Trophoblast cell (in vitro differentiated cells and primary cell): ENCODE measurements around the gene RPL19.
A peak's percentile ranks its signal among the peaks of the same experiment; 100 is the strongest.

Experiments used
- DNase-seq, 2 donors: peaks; one replicate each; pipeline ENCODE4 v3.0.0-alpha.2; 2016
- H2AFZ ChIP-seq: 2 replicates; pipeline ENCODE4 v1.6.1; 2013; ENCODE audit warnings: low read length, moderate library complexity, mild to moderate bottlenecking; ENCODE audit not compliant: insufficient read depth, poor library complexity
- H2AK5ac ChIP-seq: 2 replicates; pipeline ENCODE4 v1.6.1; 2013; ENCODE audit warnings: mild to moderate bottlenecking, low read length
- H2BK120ac ChIP-seq: 2 replicates; pipeline ENCODE4 v1.6.1; 2013; ENCODE audit warnings: low read length, mild to moderate bottlenecking, moderate library complexity; ENCODE audit not compliant: insufficient read depth, poor library complexity
- H2BK12ac ChIP-seq: 2 replicates; pipeline ENCODE4 v1.6.1; 2013; ENCODE audit warnings: mild to moderate bottlenecking, low read length, moderate library complexity
- H2BK5ac ChIP-seq: 2 replicates; pipeline ENCODE4 v1.6.1; 2013; ENCODE audit warnings: low read length, low read depth, moderate library complexity, mild to moderate bottlenecking; ENCODE audit not compliant: poor library complexity
- H3K14ac ChIP-seq: 2 replicates; pipeline ENCODE4 v1.6.1; 2013; ENCODE audit warnings: mild to moderate bottlenecking, low read length
- H3K18ac ChIP-seq: 2 replicates; pipeline ENCODE4 v1.6.1; 2013; ENCODE audit warnings: mild to moderate bottlenecking, low read length
- H3K23ac ChIP-seq: 2 replicates; pipeline ENCODE4 v1.6.1; 2013; ENCODE audit warnings: low read length
- H3K27ac ChIP-seq: 2 replicates; pipeline ENCODE4 v1.5.1; 2013; ENCODE audit warnings: low read depth, mild to moderate bottlenecking, inconsistent platforms, low read length, moderate library complexity
- H3K27me3 ChIP-seq: 2 replicates; pipeline ENCODE4 v1.6.1; 2013; ENCODE audit warnings: inconsistent platforms, mild to moderate bottlenecking, low read length, moderate library complexity; ENCODE audit not compliant: insufficient read depth
- H3K36me3 ChIP-seq, 2 experiments: 1 replicate in 1 of 2; 2 replicates in 1 of 2; pipeline ENCODE4 v1.6.1; 2013; ENCODE audit warnings: low read length in 2 of 2, mild to moderate bottlenecking in 2 of 2, moderate library complexity in 1 of 2; ENCODE audit not compliant: insufficient read depth in 2 of 2, control insufficient read depth in 1 of 2
- H3K4ac ChIP-seq: 2 replicates; pipeline ENCODE4 v1.6.1; 2013; ENCODE audit warnings: low read depth, mild to moderate bottlenecking, low read length, moderate library complexity
- H3K4me1 ChIP-seq, 2 experiments: 1 replicate in 1 of 2; 2 replicates in 1 of 2; pipeline ENCODE4 v1.6.1; 2013; ENCODE audit warnings: low read length in 2 of 2, mild to moderate bottlenecking in 2 of 2, moderate library complexity in 1 of 2; ENCODE audit not compliant: insufficient read depth in 2 of 2, control insufficient read depth in 1 of 2
- H3K4me2 ChIP-seq: 2 replicates; pipeline ENCODE4 v1.6.1; 2013; ENCODE audit warnings: inconsistent platforms, mild to moderate bottlenecking, low read length, moderate library complexity
- H3K4me3 ChIP-seq: 2 replicates; pipeline ENCODE4 v1.5.1; 2013; ENCODE audit warnings: mild to moderate bottlenecking, low read depth, low read length, inconsistent platforms
- H3K79me1 ChIP-seq: one replicate; pipeline ENCODE4 v1.6.1; 2013; ENCODE audit warnings: low read length
- H3K79me2 ChIP-seq: 2 replicates; pipeline ENCODE4 v1.6.1; 2013; ENCODE audit warnings: low read length, mild to moderate bottlenecking; ENCODE audit not compliant: control insufficient read depth, insufficient read depth, poor library complexity
- H3K9ac ChIP-seq: 2 replicates; pipeline ENCODE4 v1.6.1; 2013; ENCODE audit warnings: mild to moderate bottlenecking, low read length
- H3K9me3 ChIP-seq: 2 replicates; pipeline ENCODE4 v1.6.1; 2013; ENCODE audit warnings: low read depth, mild to moderate bottlenecking, control low read depth, inconsistent platforms, low read length; ENCODE audit not compliant: insufficient read depth
- H4K12ac ChIP-seq: 2 replicates; pipeline ENCODE4 v1.6.1; 2013; ENCODE audit warnings: low read depth, mild to moderate bottlenecking, low read length, moderate library complexity
- H4K8ac ChIP-seq: 2 replicates; pipeline ENCODE4 v1.6.1; 2013; ENCODE audit warnings: low read depth, mild to moderate bottlenecking, low read length, moderate library complexity
- H4K91ac ChIP-seq: one replicate; pipeline ENCODE4 v1.6.1; 2013; ENCODE audit warnings: low read depth, mild to moderate bottlenecking, low read length, moderate library complexity
- WGBS: extraction: QIAGEN DNeasy Blood & Tissue Kit; methylation state at CpG from one replicate; pipeline ENCODE4 v1.1.7; 2013; ENCODE audit warnings: missing lambda C conversion rate; ENCODE audit not compliant: insufficient read length, insufficient coverage; ENCODE audit errors: extremely low coverage; 5-methylcytosine and 5-hydroxymethylcytosine counted together

The RPL19 gene

DNA sequence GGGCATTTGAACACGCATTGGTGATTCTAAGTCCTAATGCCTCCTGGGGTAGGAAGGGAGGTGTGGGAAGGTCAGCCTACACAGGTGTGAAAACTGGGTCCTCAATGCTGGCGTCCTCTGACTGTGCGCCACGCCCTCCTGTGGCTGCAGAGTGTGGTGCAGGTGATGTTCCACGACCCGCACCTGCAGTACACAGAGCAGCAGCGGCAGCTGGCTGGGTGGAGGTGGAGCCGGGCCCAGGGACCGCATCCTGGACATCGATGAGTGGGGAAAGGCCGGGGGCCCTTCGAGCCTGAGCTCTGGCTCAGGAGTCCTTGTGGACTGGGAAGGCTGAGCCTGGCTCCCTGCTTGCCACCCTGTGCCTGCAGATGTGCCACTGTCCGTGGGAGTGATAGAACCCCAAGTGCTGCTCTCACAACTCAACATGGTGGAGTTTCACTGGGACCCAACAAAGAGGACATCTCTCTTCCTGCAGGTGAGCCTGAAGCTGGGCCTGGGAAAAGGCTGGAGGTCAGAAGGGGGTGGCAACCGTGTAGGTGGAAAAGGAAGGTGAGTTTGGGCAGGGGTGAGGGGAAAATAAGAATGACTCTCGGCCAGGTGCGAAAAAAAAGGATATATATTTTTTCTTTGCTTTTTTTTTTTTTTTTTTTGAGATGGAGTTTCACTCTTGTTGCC, 39.7 kb downstream of the RPL19 start:
- Histone ChIP-seq H3K36me3 (no peaks in the 10 kb centered on the region), H2BK120ac (no peak overlapping the region), H2BK5ac (no peak overlapping the region), H3K4me3 (no peak overlapping the region), H4K12ac (no peak overlapping the region), H3K9ac (no peak overlapping the region), H2AK5ac (no peak overlapping the region), H3K14ac (no peak overlapping the region), H2BK12ac (no peak overlapping the region), H3K27me3 (no peaks in the 10 kb centered on the region), H3K27ac (no peak overlapping the region), H3K4me2 (no peak overlapping the region), H4K8ac (no peak overlapping the region), H2AFZ (no peak overlapping the region), H4K91ac (no peak overlapping the region), H3K9me3 (no peaks in the 10 kb centered on the region), H3K18ac (no peak overlapping the region), H3K4ac (no peak overlapping the region), H3K79me1 (no peaks in the 10 kb centered on the region), H3K23ac (no peak overlapping the region), H3K79me2 (no peaks in the 10 kb centered on the region), H3K4me1 (no peaks in the 10 kb centered on the region)
- peak; percentile 66 to 83 for DNase-seq
- no CpG with 5 or more reads among the region's 16 CpGs for WGBS

DNA sequence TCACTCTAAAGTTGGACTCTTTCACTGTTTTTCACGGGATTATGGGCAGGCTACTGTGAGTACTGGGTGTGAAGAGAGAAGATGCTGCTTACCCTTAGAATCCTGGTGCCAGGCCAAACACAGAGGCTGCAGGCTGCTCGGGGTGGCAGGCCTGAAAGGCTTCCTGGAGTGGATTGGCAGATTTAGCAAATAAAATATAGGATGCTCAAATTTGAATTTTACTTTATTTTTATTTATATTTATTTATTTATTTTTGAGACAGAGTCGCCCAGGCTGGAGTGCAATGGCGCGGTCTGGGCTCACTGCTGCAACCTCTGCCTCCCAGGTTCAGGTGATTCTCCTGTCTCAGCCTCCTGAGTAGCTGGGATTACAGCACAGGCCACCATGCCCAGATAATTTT, 40.5 kb downstream of the RPL19 start:
- Histone ChIP-seq H3K79me1 (no peaks in the 10 kb centered on the region), H2BK5ac (no peak overlapping the region), H3K14ac (no peak overlapping the region), H3K27me3 (no peaks in the 10 kb centered on the region), H3K18ac (no peak overlapping the region), H3K9me3 (no peaks in the 10 kb centered on the region), H3K4ac (no peak overlapping the region), H2AFZ (no peak overlapping the region), H4K12ac (no peak overlapping the region), H3K23ac (no peak overlapping the region), H3K27ac (no peak overlapping the region), H3K4me3 (no peak overlapping the region), H3K36me3 (no peaks in the 10 kb centered on the region), H4K91ac (no peak overlapping the region), H3K4me1 (no peaks in the 10 kb centered on the region), H2BK120ac (no peak overlapping the region), H2AK5ac (no peak overlapping the region), H3K9ac (no peak overlapping the region), H2BK12ac (no peak overlapping the region), H3K4me2 (no peak overlapping the region), H4K8ac (no peak overlapping the region), H3K79me2 (no peaks in the 10 kb centered on the region)
- DNase-seq: no peak
- WGBS: no CpG with 5 or more reads among the region's 5 CpGs

DNA sequence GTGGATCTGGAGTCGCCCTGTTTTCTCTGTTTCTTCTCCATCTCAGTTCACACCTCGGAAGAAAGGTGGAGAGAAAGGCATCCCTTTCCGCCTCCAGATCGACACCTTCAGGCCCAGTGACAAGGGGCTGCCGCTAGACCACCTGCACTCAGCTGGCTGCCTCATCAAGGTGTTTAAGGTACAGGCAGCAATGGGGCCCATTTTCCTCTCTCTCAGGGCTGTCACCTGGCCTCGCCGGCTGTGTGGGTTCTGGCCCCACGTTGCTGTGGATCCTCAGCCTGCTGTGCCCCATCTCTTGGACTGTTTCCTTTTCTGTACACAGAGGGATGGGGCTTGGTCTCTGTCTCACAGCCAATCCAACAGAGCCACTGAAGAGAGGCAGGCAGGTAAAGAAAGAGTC, 43.1 kb downstream of the RPL19 start:
- no peaks in the 10 kb centered on the region for H3K27me3 ChIP-seq
- no peak overlapping the region for H4K12ac ChIP-seq
- no peak overlapping the region for H2AK5ac ChIP-seq
- DNase-seq: no peak
- no peak overlapping the region for H3K4ac ChIP-seq
- no CpG with 5 or more reads among the region's 8 CpGs for WGBS
- H3K36me3 ChIP-seq: no peaks in the 10 kb centered on the region
- no peak overlapping the region for H4K8ac ChIP-seq
- no peak overlapping the region for H2AFZ ChIP-seq
- H2BK12ac ChIP-seq: no peak overlapping the region
- H3K23ac ChIP-seq: no peak overlapping the region
- no peak overlapping the region for H3K4me3 ChIP-seq
- H4K91ac ChIP-seq: no peak overlapping the region
- no peaks in the 10 kb centered on the region for H3K4me1 ChIP-seq
- no peak overlapping the region for H3K14ac ChIP-seq
- H3K9ac ChIP-seq: no peak overlapping the region
- no peaks in the 10 kb centered on the region for H3K79me2 ChIP-seq
- H3K27ac ChIP-seq: no peak overlapping the region
- no peak overlapping the region for H3K4me2 ChIP-seq
- no peak overlapping the region for H3K18ac ChIP-seq
- no peaks in the 10 kb centered on the region for H3K79me1 ChIP-seq
- H3K9me3 ChIP-seq: no peaks in the 10 kb centered on the region
- no peak overlapping the region for H2BK5ac ChIP-seq
- no peak overlapping the region for H2BK120ac ChIP-seq

DNA sequence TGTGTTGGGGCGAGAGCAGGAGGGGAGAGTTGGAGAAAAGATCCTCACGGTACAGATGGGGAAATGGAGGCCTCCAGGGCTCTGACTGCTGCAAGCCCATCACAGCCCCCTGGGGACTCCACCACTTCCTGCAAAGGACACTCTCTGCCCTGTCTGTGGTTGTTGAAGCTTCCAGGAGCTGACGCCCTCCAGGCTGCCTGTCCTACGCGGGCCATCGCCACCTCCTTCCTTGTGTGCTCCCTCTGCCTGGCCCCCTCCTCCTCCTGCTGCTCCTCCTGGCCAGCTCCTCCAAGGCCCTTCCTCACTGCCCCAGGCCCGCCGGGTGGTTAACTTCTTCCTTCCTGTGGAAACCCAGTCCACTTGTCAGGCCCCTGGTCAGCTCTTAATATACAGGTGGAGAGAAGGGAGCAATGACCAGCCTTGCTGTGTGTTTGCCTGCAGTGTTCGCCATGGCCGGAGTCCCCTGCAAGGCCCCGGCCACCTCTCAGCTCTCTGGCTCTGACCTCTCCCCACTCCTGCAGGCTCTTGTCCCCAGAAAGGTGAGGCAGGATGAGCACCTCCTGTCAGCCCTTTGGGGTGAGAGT, 44.0 kb downstream of the RPL19 start:
- H2BK12ac ChIP-seq: no peak overlapping the region
- H4K12ac ChIP-seq: no peak overlapping the region
- no peak overlapping the region for H2BK120ac ChIP-seq
- no peaks in the 10 kb centered on the region for H3K36me3 ChIP-seq
- no peak overlapping the region for H4K91ac ChIP-seq
- H2AFZ ChIP-seq: peak overlapping the region; percentile 13
- no peaks in the 10 kb centered on the region for H3K27me3 ChIP-seq
- H3K4me3 ChIP-seq: no peak overlapping the region
- H3K4me2 ChIP-seq: no peak overlapping the region
- no CpG with 5 or more reads among the region's 11 CpGs for WGBS
- no peak overlapping the region for H3K9ac ChIP-seq
- no peak overlapping the region for H3K27ac ChIP-seq
- H3K9me3 ChIP-seq: no peaks in the 10 kb centered on the region
- H3K18ac ChIP-seq: no peak overlapping the region
- no peaks in the 10 kb centered on the region for H3K79me1 ChIP-seq
- H3K23ac ChIP-seq: no peak overlapping the region
- H4K8ac ChIP-seq: no peak overlapping the region
- no peak for DNase-seq
- H2BK5ac ChIP-seq: no peak overlapping the region
- H3K4ac ChIP-seq: no peak overlapping the region
- no peak overlapping the region for H2AK5ac ChIP-seq
- no peak overlapping the region for H3K14ac ChIP-seq
- no peaks in the 10 kb centered on the region for H3K4me1 ChIP-seq
- H3K79me2 ChIP-seq: no peaks in the 10 kb centered on the region
